ENCODE data around the gene APIP.

DNA sequence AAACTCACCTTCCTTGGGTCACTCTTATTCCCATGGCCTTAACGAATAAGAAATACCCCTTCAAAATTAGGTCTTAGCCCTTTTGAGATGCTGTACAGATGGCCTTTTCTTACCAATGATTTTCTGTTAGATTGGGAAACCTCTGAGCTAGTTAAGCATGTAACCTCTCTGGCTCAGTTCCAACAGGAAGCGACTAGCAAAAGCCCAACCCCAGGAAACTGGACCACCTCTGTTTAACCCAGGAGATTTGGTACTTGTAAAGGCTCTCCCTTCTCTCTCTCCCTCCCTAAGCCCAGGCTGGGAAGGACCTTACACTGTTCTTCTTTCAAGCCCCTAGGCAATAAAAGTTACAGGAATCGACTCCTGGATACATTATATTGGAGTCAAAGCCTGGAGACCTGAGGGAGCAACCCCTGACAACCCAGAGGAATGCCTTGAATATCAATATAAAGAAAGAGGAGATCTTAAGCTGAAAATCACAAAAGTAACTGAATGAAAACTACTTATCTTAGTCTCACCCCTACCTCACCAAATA lies 11.7 kb downstream of the APIP start:
- TF ChIP-seq EZH2 (IDR thresholded peaks at IDR 0.05; ENCODE audit: low read length): no peak
- TF ChIP-seq, protein P1, sequence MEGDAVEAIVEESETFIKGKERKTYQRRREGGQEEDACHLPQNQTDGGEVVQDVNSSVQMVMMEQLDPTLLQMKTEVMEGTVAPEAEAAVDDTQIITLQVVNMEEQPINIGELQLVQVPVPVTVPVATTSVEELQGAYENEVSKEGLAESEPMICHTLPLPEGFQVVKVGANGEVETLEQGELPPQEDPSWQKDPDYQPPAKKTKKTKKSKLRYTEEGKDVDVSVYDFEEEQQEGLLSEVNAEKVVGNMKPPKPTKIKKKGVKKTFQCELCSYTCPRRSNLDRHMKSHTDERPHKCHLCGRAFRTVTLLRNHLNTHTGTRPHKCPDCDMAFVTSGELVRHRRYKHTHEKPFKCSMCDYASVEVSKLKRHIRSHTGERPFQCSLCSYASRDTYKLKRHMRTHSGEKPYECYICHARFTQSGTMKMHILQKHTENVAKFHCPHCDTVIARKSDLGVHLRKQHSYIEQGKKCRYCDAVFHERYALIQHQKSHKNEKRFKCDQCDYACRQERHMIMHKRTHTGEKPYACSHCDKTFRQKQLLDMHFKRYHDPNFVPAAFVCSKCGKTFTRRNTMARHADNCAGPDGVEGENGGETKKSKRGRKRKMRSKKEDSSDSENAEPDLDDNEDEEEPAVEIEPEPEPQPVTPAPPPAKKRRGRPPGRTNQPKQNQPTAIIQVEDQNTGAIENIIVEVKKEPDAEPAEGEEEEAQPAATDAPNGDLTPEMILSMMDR (optimal IDR thresholded peaks at IDR 0.05 in 1 of 3, IDR thresholded peaks at IDR 0.05 in 1 of 3, conservative IDR thresholded peaks at IDR 0.05 in 1 of 3; ENCODE audit: extremely low read depth in 1 of 3, insufficient read depth in 2 of 3, low read length in 3 of 3): no peak
